Kidney (tissue), 14 donors: Measurements from ENCODE around the gene SRPX2. TPM values are rescaled to one million over a fixed set of nuclear protein-coding genes. Genes with fewer than 3 reads are reported as not detected.

Experiments used
- DNase-seq, 5 donors: peaks; one replicate each; pipeline ENCODE4 v3.0.0-alpha.2; 2013 to 2020
- FAIRE-seq: peaks from 2 replicates; lab custom pipeline; 2012; peaks lifted over from hg19 to GRCh38; lab: Jason Lieb, UNC
- H3K27ac ChIP-seq, 2 donors: one replicate each; pipeline ENCODE4 v1.7.0; 2013; ENCODE audit warnings: low read depth in 2 of 2, low read length in 2 of 2, inconsistent platforms in 1 of 2
- H3K27me3 ChIP-seq: one replicate; pipeline ENCODE4 v1.7.1; 2013; ENCODE audit warnings: low read length, inconsistent platforms; ENCODE audit not compliant: control insufficient read depth, insufficient read depth
- H3K36me3 ChIP-seq, 3 donors: one replicate each; pipeline versions ENCODE4 v1.7.0 to v1.7.1; 2013; ENCODE audit warnings: low read length in 3 of 3, control low read depth in 1 of 3, inconsistent platforms in 1 of 3; ENCODE audit not compliant: insufficient read depth in 3 of 3, control insufficient read depth in 2 of 3
- H3K4me1 ChIP-seq, 3 donors: one replicate each; pipeline versions ENCODE4 v1.7.0 to v1.7.1; 2013; ENCODE audit warnings: low read length in 3 of 3, inconsistent platforms in 1 of 3, low read depth in 1 of 3; ENCODE audit not compliant: control insufficient read depth in 2 of 3, insufficient read depth in 2 of 3
- H3K4me3 ChIP-seq, 3 donors: one replicate each; pipeline versions ENCODE4 v1.7.0 to v1.8.1; 2013; ENCODE audit warnings: low read length in 3 of 3, control low read depth in 1 of 3, inconsistent platforms in 1 of 3
- H3K9ac ChIP-seq, 3 donors: one replicate each; pipeline versions ENCODE4 v1.7.0 to v1.7.1; 2013; ENCODE audit warnings: low read length in 3 of 3, control low read depth in 1 of 3, inconsistent platforms in 1 of 3
- H3K9me3 ChIP-seq, 3 donors: one replicate each; pipeline versions ENCODE4 v1.7.0 to v1.7.1; 2013; ENCODE audit warnings: low read length in 3 of 3, control low read depth in 1 of 3, inconsistent platforms in 1 of 3; ENCODE audit not compliant: control insufficient read depth in 2 of 3, insufficient read depth in 1 of 3
- intact Hi-C: fragments of 100-400 bp; cut with DNase I; formaldehyde crosslinking; loops from one replicate; pipeline ENCODE4 v1.11.1; 2022
- polyA plus RNA-seq: library from polyadenylated mRNA; stranded (reverse); fragments of 350-450 nt; fragmentation: Illumina TruSeq; extraction: RNeasy Lipid Tissue Mini Kit (QIAGEN cat#74804); gene quantifications from one replicate; pipeline ENCODE4 v1.2.3, GENCODE V29; 2014; ENCODE audit warnings: low read depth, low replicate concordance; ENCODE audit not compliant: insufficient read depth
- total RNA-seq: library from RNA; stranded (reverse); fragmentation: NEBNext Ultra II Directional; extraction: Animal tissue kit (Norgen Biotek cat#: 25700); gene quantifications from one replicate; pipeline ENCODE4 v1.2.1, GENCODE V29; 2021
- TF ChIP-seq, protein P1 (sequence below): IDR thresholded peaks from 3 replicates; pipeline ENCODE4 v1.5.1; 2012; ENCODE audit warnings: mild to moderate bottlenecking, moderate library complexity, borderline replicate concordance; ENCODE audit not compliant: insufficient read depth; ENCODE audit errors: extremely low read depth
- donor health status: control.
- donor health status: control.
- donor health status: control.
- donor health status: control.
- donor health status: control.
- donor health status: DM: yes; HTN: yes; CAD: no.
- donor health status: Normal renal cell carcinoma (clear cell type).

The SRPX2 gene
- total and polyA plus RNA-seq, 2 donors from 2014 or later: 3.2 to 4.5 TPM

- H3K36me3 ChIP-seq: peaks cover 0 to 1% (median 0%) of the 10 kb centered on the region in 3 donors
- H3K4me3 ChIP-seq: no peak overlapping the region
- no peaks in the 10 kb centered on the region for H3K4me1 ChIP-seq
- no peaks in the 10 kb centered on the region for H3K9me3 ChIP-seq
- FAIRE-seq (no peak), DNase-seq (no peak)
- H3K27me3 ChIP-seq: peaks cover 4% of the 10 kb centered on the region
- TF ChIP-seq, protein P1, sequence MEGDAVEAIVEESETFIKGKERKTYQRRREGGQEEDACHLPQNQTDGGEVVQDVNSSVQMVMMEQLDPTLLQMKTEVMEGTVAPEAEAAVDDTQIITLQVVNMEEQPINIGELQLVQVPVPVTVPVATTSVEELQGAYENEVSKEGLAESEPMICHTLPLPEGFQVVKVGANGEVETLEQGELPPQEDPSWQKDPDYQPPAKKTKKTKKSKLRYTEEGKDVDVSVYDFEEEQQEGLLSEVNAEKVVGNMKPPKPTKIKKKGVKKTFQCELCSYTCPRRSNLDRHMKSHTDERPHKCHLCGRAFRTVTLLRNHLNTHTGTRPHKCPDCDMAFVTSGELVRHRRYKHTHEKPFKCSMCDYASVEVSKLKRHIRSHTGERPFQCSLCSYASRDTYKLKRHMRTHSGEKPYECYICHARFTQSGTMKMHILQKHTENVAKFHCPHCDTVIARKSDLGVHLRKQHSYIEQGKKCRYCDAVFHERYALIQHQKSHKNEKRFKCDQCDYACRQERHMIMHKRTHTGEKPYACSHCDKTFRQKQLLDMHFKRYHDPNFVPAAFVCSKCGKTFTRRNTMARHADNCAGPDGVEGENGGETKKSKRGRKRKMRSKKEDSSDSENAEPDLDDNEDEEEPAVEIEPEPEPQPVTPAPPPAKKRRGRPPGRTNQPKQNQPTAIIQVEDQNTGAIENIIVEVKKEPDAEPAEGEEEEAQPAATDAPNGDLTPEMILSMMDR: no peak
- H3K27ac ChIP-seq: no peak overlapping the region
- no peak overlapping the region for H3K9ac ChIP-seq
- intact Hi-C loops: no loop called here
Observed at GRCh38 chrX:100682939-100683338, 38.9 kb downstream of the SRPX2 start.

DNA sequence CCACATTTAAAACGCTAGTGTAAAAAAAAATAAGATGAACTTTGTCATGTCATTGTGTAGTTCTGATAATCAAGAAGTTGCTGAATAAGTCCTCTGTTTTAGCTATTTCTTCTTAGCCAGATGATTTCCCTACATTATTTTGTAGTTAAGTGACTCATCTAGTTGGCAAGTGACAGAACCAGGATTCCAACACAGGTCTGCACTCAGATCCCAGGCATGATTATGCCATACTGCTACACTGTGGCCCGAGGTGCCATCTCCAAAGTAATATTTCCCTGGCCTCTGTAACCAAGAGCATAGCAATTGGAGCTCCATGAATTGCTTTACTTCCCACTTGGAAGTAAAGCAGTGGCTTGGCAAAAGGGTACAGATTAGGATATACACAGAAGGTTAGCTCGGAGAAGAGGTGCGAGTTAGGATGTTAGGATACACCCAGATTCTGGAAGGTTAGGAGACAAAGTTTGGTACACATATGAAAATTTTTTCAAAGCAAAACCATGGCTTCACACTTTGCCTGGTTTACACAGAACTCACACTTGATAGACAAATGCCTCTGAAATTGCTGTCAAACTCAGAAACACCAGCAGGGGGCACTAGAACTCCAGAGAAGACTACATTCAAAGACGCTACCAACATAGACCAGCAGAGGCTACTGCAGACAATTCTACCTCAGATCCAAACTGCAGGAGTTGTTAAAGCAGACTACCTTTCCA is 41.4 kb downstream of the SRPX2 start:
- no peaks in the 10 kb centered on the region for H3K36me3 ChIP-seq
- no peaks in the 10 kb centered on the region for H3K9me3 ChIP-seq
- TF ChIP-seq, protein P1: peak; percentile 79
- no peak overlapping the region for H3K27ac ChIP-seq
- H3K4me3 ChIP-seq: no peak overlapping the region
- H3K9ac ChIP-seq: no peak overlapping the region
- peaks cover 4% of the 10 kb centered on the region for H3K27me3 ChIP-seq
- H3K4me1 ChIP-seq: no peaks in the 10 kb centered on the region
- intact Hi-C loops: loop anchor here (5.0 kb wide), 1 partner anchor 77 kb away; no protein-coding TSS in a partner anchor
- DNase-seq: peak in 4 of 5 donors; percentile 75 to 84 (median 79)
- FAIRE-seq: peak; percentile 99

GRCh38 chrX:100685997-100686305 is 42.0 kb downstream of the SRPX2 start:
- Histone ChIP-seq H3K27ac (no peak overlapping the region), H3K36me3 (no peaks in the 10 kb centered on the region), H3K9me3 (no peaks in the 10 kb centered on the region), H3K4me3 (no peak overlapping the region), H3K27me3 (peaks cover 4% of the 10 kb centered on the region), H3K9ac (no peak overlapping the region), H3K4me1 (no peaks in the 10 kb centered on the region)
- TF ChIP-seq, protein P1: no peak
- intact Hi-C loops: loop anchor here (5.0 kb wide), 1 partner anchor 76 kb away; no protein-coding TSS in a partner anchor
- DNase-seq: no peak
- FAIRE-seq: no peak
